GM12878 (cell line): ENCODE data around the gene PEX6. TPM values are rescaled to one million over a fixed set of nuclear protein-coding genes. Genes with fewer than 3 reads are reported as not detected.
"Not testable (repeated sequence)": the region's sequence is repeated elsewhere in the genome, so short reads cannot be mapped to it uniquely, and the experiment has no call there.

ENCODE experiments used
- ATAC-seq: fragments of 200-7000 bp; cut with Tn5 transposase; 3 replicates; pipeline ENCODE4 v1.9.1; 2020; ENCODE audit warnings: mild to moderate bottlenecking, moderate library complexity
- BruUV-seq: library from RNA; stranded (reverse); fragments of 400-500 nt; replicated peaks from 2 replicates; lab custom pipeline; 2021; lab: Mats Ljungman, UMichigan
- CTCF ChIA-PET: fragments of 300-600 bp; sonication (Branson Sonifier 250); formaldehyde crosslinking; extraction: SDS; loops from one replicate; lab custom pipeline; 2021; ENCODE audit warnings: inconsistent platforms; lab: Yijun Ruan, JAX
- POLR2A ChIA-PET: fragments of 350-600 bp; formaldehyde crosslinking; extraction: SDS; loops from one replicate; lab custom pipeline; 2021; ENCODE audit warnings: inconsistent platforms; lab: Charles Lee
- RAD21 ChIA-PET: fragments of 300-600 bp; sonication (Branson Sonifier 250); formaldehyde crosslinking; loops from one replicate; lab custom pipeline; 2023; ENCODE audit warnings: antibody characterized with exemption; ENCODE audit not compliant: unreplicated experiment; lab: Charles Lee
- SMC1A ChIA-PET: fragments of 300-600 bp; sonication (Branson Sonifier 250); formaldehyde crosslinking; loops from one replicate; lab custom pipeline; 2023; ENCODE audit not compliant: unreplicated experiment, uncharacterized antibody; lab: Charles Lee
- DNase-seq: peaks from one replicate; pipeline ENCODE4 v3.0.0-alpha.2; 2011; ENCODE audit warnings: low read depth, low spot score
- FAIRE-seq: peaks from 3 replicates; lab custom pipeline; 2011; peaks lifted over from hg19 to GRCh38; lab: Jason Lieb, UNC
- H2AFZ ChIP-seq: 2 replicates; pipeline ENCODE4 v1.6.0; 2011; ENCODE audit warnings: low read depth, low read length, control low read depth; ENCODE audit not compliant: control insufficient read depth
- H3K27ac ChIP-seq: 2 replicates; pipeline ENCODE4 v1.5.1; 2011; ENCODE audit warnings: control low read depth; ENCODE audit not compliant: control insufficient read depth, insufficient read depth
- H3K27me3 ChIP-seq, 2 experiments: replicated peaks in 1 of 2; 2 replicates each; pipeline versions ENCODE4 v1.6.0 to v1.6.1; 2011; ENCODE audit warnings: low read length in 1 of 2; ENCODE audit not compliant: control insufficient read depth in 2 of 2, insufficient read depth in 2 of 2
- H3K36me3 ChIP-seq, 2 experiments: 2 replicates each; pipeline ENCODE4 v1.5.1; 2011; ENCODE audit warnings: low read length in 1 of 2; ENCODE audit not compliant: control insufficient read depth in 2 of 2, insufficient read depth in 2 of 2
- H3K4me1 ChIP-seq: 2 replicates; pipeline ENCODE4 v1.6.1; 2011; ENCODE audit warnings: mild to moderate bottlenecking, low read length, moderate library complexity, mixed read lengths; ENCODE audit not compliant: control insufficient read depth, insufficient read depth
- H3K4me2 ChIP-seq: 2 replicates; pipeline ENCODE4 v1.6.0; 2011; ENCODE audit warnings: control low read depth; ENCODE audit not compliant: control insufficient read depth, insufficient read depth
- H3K4me3 ChIP-seq: fragments of 200-600 bp; sonication (generic); 2 replicates; pipeline ENCODE4 v1.5.1; 2016
- H3K79me2 ChIP-seq: 2 replicates; pipeline ENCODE4 v1.6.0; 2011; ENCODE audit warnings: low read length; ENCODE audit not compliant: control insufficient read depth, insufficient read depth
- H3K9ac ChIP-seq: 2 replicates; pipeline ENCODE4 v1.8.0; 2011; ENCODE audit warnings: low read length, control low read depth, mixed read lengths; ENCODE audit not compliant: control insufficient read depth, insufficient read depth
- H3K9me3 ChIP-seq: replicated peaks from 3 replicates; pipeline ENCODE4 v1.5.1; 2011; ENCODE audit warnings: mild to moderate bottlenecking, low read length; ENCODE audit not compliant: control insufficient read depth, insufficient read depth
- H4K20me1 ChIP-seq: 2 replicates; pipeline ENCODE4 v1.6.0; 2011; ENCODE audit not compliant: control insufficient read depth, insufficient read depth
- CREM ChIP-seq: IDR thresholded peaks from 2 replicates; pipeline ENCODE4 v1.6.1; 2014; ENCODE audit warnings: antibody characterized with exemption, low read depth
- EED ChIP-seq: sonication (generic); IDR thresholded peaks from 2 replicates; pipeline ENCODE4 v1.6.1; 2016; ENCODE audit warnings: antibody characterized with exemption, low read depth
- LARP7 ChIP-seq: fragments of 450-650 bp; IDR thresholded peaks from 2 replicates; pipeline ENCODE4 v1.6.1; 2017; ENCODE audit warnings: mild to moderate bottlenecking
- NR2F1 ChIP-seq: fragments of 450-650 bp; conservative IDR thresholded peaks from 2 replicates; pipeline ENCODE4 v1.6.1; 2017; ENCODE audit warnings: mild to moderate bottlenecking
- WGBS: methylation state at CpG from one replicate; pipeline ENCODE4 v1.1.6; 2016; ENCODE audit warnings: low lambda C conversion rate; ENCODE audit not compliant: insufficient replicate concordance, insufficient coverage; ENCODE audit errors: missing lambda C conversion rate; 5-methylcytosine and 5-hydroxymethylcytosine counted together
- in situ Hi-C: fragments of 300-500 bp; cut with MboI; formaldehyde crosslinking; loops from 9 replicates; pipeline ENCODE4 v1.14.3; 2018; ENCODE audit warnings: mixed read lengths
- intact Hi-C: fragments of 100-400 bp; cut with micrococcal nuclease; formaldehyde crosslinking; loops from one replicate; pipeline ENCODE4 v1.14.2; 2022; ENCODE audit not compliant: unreplicated experiment
- polyA plus RNA-seq, 11 experiments: library from polyadenylated mRNA; depleted of rRNA in 4 of 11; unstranded in 6 of 11; stranded (reverse) in 5 of 11; fragments of >200 nt; fragmentation: Nextera tagmentation in 4 of 11; fragmentation: Illumina TruSeq in 1 of 11; extraction: Ambion mirVana in 4 of 11; extraction: Trizol in 1 of 11; gene quantifications; 1 replicate in 1 of 11; 2 replicates in 10 of 11; pipeline versions ENCODE4 v1.2.1 to v1.2.3, GENCODE V29; 2011 to 2016; ENCODE audit warnings: inconsistent platforms in 2 of 11, missing spikeins in 2 of 11, low read depth in 1 of 11
- total RNA-seq, 4 experiments: library from RNA; depleted of rRNA in 3 of 4; stranded (reverse); fragments of >200 nt in 3 of 4; fragmentation: Illumina TruSeq in 1 of 4; extraction: Trizol in 1 of 4; gene quantifications; 2 replicates each; pipeline versions ENCODE4 v1.2.1 to v1.2.3, GENCODE V29; 2013 to 2021
- TF ChIP-seq, protein P1 (sequence below): IDR thresholded peaks from 2 replicates; pipeline ENCODE4 v1.6.1; 2012; ENCODE audit warnings: low read depth, low read length, improper control_type of control experiment

The PEX6 gene
- total and polyA plus RNA-seq, 10 of the 15 experiments (the other 5 are each of a cell fraction or from before 2014, with no cell fraction given), result 0.39 to 21.1 (median 7.8) TPM

DNA sequence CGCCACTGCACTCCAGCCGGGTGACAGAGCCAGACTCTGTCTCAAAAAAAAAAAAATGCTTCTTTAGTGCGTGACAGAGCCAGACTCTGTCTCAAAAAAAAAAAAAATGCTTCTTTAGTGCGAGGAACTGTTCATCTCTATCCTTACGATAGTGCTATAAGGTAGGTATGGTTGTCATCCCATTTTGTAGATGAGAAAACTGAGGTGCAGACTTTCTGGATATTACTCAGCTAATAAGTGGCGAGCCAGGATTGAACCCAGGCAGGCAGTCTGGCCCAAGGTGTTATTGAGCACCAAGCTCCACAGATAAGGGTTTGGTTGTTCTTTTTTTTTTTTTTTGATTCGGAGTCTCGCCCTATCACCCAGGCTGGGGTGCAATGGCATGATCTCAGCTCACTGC is 22.9 kb upstream of the PEX6 start:
- no peak overlapping the region for H3K9ac ChIP-seq

DNA sequence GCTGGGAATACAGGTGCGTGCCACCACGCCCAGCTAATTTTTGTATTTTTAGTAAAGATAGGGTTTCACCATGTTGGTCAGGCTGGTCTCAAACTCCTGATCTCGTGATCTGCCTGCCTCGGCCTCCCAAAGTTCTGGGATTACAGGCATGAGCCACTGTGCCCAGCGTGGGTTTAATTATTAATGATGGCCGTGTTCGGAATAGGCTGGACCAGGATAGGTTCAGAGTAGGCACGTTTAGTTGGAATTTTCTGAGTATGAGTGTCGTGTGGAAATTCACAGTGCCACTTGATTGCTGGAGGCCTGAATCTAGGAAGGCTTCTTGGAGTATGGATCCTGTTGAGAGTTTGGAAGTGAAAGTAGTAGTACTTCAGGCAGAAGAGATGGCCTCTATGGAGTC is 19.2 kb upstream of the PEX6 start:
- H2AFZ ChIP-seq, ATAC-seq, intact Hi-C loops, BruUV-seq, POLR2A ChIA-PET, H3K27me3 ChIP-seq, FAIRE-seq, in situ Hi-C loops, H4K20me1 ChIP-seq, H3K36me3 ChIP-seq, H3K79me2 ChIP-seq, CTCF ChIA-PET, H3K9ac ChIP-seq, DNase-seq, H3K4me1 ChIP-seq, H3K9me3 ChIP-seq, H3K27ac ChIP-seq, H3K4me3 ChIP-seq, RAD21 ChIA-PET, H3K4me2 ChIP-seq: not testable (repeated sequence)
- WGBS, result 95% methylated on average over 9 of the region's 9 CpGs
- SMC1A ChIA-PET, result interaction anchor here (0.7 to 2.3 kb wide), 2 partner anchors 10 to 258 kb away, joined by 3 to 6 read pairs; no protein-coding TSS in a partner anchor

More for the DNA sequence above, 22.9 kb upstream of the PEX6 start:
- Histone ChIP-seq H3K4me1 (no peaks in the 10 kb centered on the region), H3K27ac (no peak overlapping the region), H3K79me2 (no peaks in the 10 kb centered on the region), H3K9me3 (no peaks in the 10 kb centered on the region), H3K36me3 (peaks cover 0 to 3% of the 10 kb centered on the region in 2 experiments; a peak in 2 of 4 replicates), H3K4me3 (no peak overlapping the region), H3K4me2 (no peak overlapping the region), H2AFZ (no peak overlapping the region), H3K27me3 (no peaks in the 10 kb centered on the region), H4K20me1 (no peaks in the 10 kb centered on the region)
- CTCF ChIA-PET, result interaction anchor here (0.8 to 2.5 kb wide), 3 partner anchors 13 to 142 kb away, joined by 3 to 5 read pairs (median 3); partner anchors contain the start of genes KLHDC3 and PPP2R5D
- FAIRE-seq, result no peak
- no TSS peak for BruUV-seq
- in situ Hi-C loops (no loop called here), intact Hi-C loops (no loop called here)
- SMC1A ChIA-PET, result interaction anchor here (0.6 to 0.8 kb wide), 4 partner anchors 13 to 313 kb away, joined by 3 to 6 read pairs (median 3); no protein-coding TSS in a partner anchor
- no peak for DNase-seq
- POLR2A ChIA-PET, result interaction anchor here (0.7 kb wide), 1 partner anchor 644 kb away, joined by 3 read pairs; no protein-coding TSS in a partner anchor
- no peak for ATAC-seq
- WGBS, result 96% methylated on average over 6 of the region's 8 CpGs
- no peak for TF ChIP-seq CREM
- no peak for TF ChIP-seq LARP7
- TF ChIP-seq EED, result no peak
- TF ChIP-seq, protein P1, sequence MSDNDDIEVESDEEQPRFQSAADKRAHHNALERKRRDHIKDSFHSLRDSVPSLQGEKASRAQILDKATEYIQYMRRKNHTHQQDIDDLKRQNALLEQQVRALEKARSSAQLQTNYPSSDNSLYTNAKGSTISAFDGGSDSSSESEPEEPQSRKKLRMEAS, result no peak
- no peak for TF ChIP-seq NR2F1
- RAD21 ChIA-PET, result no interaction called here
